ENCODE data around the gene IVNS1ABP. TPM values are rescaled to one million over a fixed set of nuclear protein-coding genes. Genes with fewer than 3 reads are reported as not detected.
"Not testable (repeated sequence)": the region's sequence is repeated elsewhere in the genome, so short reads cannot be mapped to it uniquely, and the experiment has no call there.

IVNS1ABP gene
- total RNA-seq, 2 donors from 2014 or later: 87.2 to 141 TPM

DNA sequence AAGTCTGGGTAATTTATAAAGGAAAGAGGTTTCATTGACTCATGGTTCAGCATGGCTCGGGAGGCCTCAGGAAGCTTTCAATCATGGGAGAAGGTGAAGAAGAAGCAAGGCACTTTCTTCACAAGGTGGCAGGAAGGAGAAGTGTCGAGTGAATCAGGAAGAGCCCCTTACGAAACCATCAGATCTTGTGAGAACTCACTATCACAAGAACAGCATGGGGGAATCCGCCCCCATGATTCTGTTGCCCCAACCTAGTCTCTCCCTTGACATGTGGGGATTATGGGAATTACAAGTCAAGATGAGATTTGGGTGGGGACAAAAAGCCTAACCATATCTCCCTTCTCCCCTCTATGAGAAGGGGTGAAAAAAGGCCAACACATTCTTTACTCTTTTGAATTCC is 11.2 kb upstream of the IVNS1ABP start:
- Histone ChIP-seq H3K36me3 (no peaks in the 10 kb centered on the region), H3K9me3 (no peaks in the 10 kb centered on the region), H3K4me3 (no peak overlapping the region), H3K27ac (no peak overlapping the region), H3K9ac (ENCODE audit: low read depth in 2 of 2, low read length in 2 of 2) (no peak overlapping the region), H3K27me3 (no peaks in the 10 kb centered on the region), H3K4me1 (no peaks in the 10 kb centered on the region)
- TF ChIP-seq, protein P1, sequence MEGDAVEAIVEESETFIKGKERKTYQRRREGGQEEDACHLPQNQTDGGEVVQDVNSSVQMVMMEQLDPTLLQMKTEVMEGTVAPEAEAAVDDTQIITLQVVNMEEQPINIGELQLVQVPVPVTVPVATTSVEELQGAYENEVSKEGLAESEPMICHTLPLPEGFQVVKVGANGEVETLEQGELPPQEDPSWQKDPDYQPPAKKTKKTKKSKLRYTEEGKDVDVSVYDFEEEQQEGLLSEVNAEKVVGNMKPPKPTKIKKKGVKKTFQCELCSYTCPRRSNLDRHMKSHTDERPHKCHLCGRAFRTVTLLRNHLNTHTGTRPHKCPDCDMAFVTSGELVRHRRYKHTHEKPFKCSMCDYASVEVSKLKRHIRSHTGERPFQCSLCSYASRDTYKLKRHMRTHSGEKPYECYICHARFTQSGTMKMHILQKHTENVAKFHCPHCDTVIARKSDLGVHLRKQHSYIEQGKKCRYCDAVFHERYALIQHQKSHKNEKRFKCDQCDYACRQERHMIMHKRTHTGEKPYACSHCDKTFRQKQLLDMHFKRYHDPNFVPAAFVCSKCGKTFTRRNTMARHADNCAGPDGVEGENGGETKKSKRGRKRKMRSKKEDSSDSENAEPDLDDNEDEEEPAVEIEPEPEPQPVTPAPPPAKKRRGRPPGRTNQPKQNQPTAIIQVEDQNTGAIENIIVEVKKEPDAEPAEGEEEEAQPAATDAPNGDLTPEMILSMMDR (IDR thresholded peaks at IDR 0.05): no peak
- intact Hi-C loops (cut with DNase I): no loop called here
- no peak for DNase-seq

DNA sequence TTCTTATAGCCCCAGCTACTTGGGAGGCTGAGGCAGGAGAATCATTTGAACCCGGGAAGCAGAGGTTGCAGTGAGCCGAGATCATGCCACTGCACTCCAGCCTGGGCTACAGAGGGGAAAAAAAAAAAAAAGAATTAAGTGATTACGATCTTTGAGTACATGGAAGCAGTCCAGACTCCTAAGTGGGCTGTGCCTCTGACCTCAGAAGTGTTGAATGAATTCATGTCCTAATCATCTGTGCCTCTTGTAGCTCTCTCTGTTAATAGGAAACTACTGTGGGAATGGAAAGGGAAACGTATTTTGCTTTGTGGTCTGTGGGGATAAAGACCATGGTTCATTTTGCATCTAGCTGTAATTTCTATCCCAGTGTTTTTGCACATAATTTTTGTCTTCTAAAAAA is 8.4 kb upstream of the IVNS1ABP start:
- H3K9ac ChIP-seq (ENCODE audit: low read depth in 2 of 2, low read length in 2 of 2): no peak overlapping the region
- H3K27me3 ChIP-seq: no peaks in the 10 kb centered on the region
- DNase-seq: no peak
- no peaks in the 10 kb centered on the region for H3K9me3 ChIP-seq
- no peaks in the 10 kb centered on the region for H3K36me3 ChIP-seq
- intact Hi-C loops (cut with DNase I): no loop called here
- H3K27ac ChIP-seq: no peak overlapping the region
- TF ChIP-seq, protein P1 (IDR thresholded peaks at IDR 0.05): no peak
- no peaks in the 10 kb centered on the region for H3K4me1 ChIP-seq
- H3K4me3 ChIP-seq: no peak overlapping the region

DNA sequence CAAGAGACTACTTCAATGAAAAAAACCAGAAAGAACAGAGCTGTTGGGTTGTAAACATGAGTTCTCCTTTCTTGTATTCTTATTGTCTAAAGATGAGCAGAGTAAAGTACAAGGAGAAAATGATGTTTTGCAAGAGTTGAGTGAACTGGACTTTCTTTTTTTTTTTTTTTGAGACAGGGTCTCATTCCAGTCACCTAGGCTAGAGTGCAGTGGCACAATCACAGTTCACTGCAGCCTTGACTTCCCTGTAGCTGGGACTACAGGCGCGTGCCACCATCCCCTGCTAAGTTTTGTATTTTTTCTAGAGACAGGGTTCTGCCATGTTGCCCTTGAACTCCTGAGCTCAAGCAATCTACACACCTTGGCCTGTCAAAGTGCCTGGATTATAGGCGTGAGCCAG is 7.1 kb upstream of the IVNS1ABP start:
- no peak overlapping the region for H3K9ac ChIP-seq (ENCODE audit: low read depth in 2 of 2, low read length in 2 of 2)
- no peaks in the 10 kb centered on the region for H3K36me3 ChIP-seq
- no peak for DNase-seq
- H3K27me3 ChIP-seq: no peaks in the 10 kb centered on the region
- intact Hi-C loops (cut with DNase I): no loop called here
- no peak overlapping the region for H3K4me3 ChIP-seq
- no peaks in the 10 kb centered on the region for H3K9me3 ChIP-seq
- TF ChIP-seq, protein P1 (IDR thresholded peaks at IDR 0.05): no peak
- H3K27ac ChIP-seq: no peak overlapping the region
- no peaks in the 10 kb centered on the region for H3K4me1 ChIP-seq

DNA sequence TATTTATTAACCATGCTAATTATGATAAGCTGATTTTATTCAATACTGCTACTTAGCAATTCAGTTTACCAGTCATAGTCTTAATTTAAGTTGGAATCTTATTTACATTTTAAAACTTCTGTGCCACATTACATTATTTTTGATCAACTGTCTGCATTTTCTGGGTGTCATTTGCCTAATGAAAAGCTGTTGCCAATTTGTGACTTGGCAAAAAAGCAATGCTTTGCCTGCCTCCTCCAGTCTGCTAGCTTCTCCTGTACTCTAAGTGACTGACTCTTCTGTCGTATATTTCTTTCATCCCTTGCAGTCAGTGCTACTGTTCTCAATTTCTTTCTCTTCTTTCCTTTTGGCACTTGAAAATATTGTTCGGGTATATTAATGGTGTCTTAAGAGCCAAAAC is 5.6 kb upstream of the IVNS1ABP start:
- intact Hi-C loops (cut with DNase I): no loop called here
- no peak for DNase-seq

DNA sequence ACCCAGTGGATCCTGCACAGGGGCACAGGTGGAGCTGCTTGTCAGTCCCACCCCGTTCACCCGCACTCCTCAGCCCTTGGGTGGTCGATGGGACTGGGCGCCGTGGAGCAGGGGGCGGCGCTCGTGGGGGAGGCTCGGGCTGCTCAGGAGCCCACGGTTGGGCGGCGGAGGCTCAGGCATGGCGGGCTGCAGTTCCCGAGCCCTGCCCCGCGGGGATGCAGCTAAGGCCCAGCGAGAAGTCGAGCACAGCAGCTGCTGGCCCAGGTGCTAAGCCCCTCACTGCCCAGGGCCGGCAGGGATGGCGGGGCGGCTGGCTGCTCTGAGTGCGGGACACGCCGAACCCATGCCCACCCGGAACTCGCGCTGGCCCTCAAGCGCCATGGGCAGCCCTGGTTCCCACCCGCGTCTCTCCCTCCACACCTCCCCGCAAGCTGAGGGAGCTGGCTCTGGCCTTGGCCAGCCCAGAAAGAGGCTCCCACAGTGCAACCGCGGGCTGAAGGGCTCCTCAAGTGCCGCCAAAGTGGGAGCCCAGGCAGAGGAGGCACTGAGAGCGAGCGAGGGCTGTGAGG is 4.7 kb upstream of the IVNS1ABP start:
- H3K27me3 ChIP-seq; H3K9ac ChIP-seq (ENCODE audit: low read depth in 2 of 2, low read length in 2 of 2); H3K9me3 ChIP-seq; H3K4me3 ChIP-seq; H3K36me3 ChIP-seq; DNase-seq; H3K27ac ChIP-seq; H3K4me1 ChIP-seq; intact Hi-C loops (cut with DNase I): not testable (repeated sequence)

More for the DNA sequence above, 5.6 kb upstream of the IVNS1ABP start:
- TF ChIP-seq, protein P1 (IDR thresholded peaks at IDR 0.05): no peak
- H3K27ac ChIP-seq: no peak overlapping the region
- peaks cover 5% of the 10 kb centered on the region for H3K4me1 ChIP-seq
- H3K9me3 ChIP-seq: no peaks in the 10 kb centered on the region
- no peaks in the 10 kb centered on the region for H3K36me3 ChIP-seq
- H3K4me3 ChIP-seq: no peak overlapping the region
- no peak overlapping the region for H3K9ac ChIP-seq (ENCODE audit: low read depth in 2 of 2, low read length in 2 of 2)
- H3K27me3 ChIP-seq: no peaks in the 10 kb centered on the region

DNA sequence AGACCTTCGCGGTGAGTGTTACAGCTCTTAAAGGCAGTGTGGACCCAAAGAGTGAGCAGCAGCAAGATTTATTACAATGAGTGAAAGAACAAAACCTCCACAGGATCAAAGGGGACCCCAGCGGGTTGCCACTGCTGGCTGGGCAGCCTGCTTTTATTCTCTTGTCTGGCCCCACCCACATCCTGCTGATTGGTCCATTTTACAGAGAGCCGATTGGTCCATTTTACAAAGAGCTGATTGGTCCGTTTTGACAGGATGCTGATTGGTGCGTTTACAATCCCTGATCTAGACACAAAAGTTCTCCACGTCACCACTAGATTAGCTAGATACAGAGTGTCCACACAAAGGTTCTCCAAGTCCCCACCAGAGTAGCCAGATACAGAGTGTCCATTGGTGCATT is 4.1 kb upstream of the IVNS1ABP start:
- H3K9ac ChIP-seq (ENCODE audit: low read depth in 2 of 2, low read length in 2 of 2); H3K27ac ChIP-seq; H3K4me3 ChIP-seq; intact Hi-C loops (cut with DNase I); H3K4me1 ChIP-seq; DNase-seq; H3K27me3 ChIP-seq; H3K36me3 ChIP-seq; H3K9me3 ChIP-seq: not testable (repeated sequence)

Measured in colonic mucosa (tissue), 4 donors.